Non-pigmented ciliary epithelial cell (primary cell): ENCODE results near the gene ANKRD13D.

Experiments
- DNase-seq: peaks from one replicate; pipeline ENCODE4 v3.0.0-alpha.2; 2010; ENCODE audit warnings: low read depth

ANKRD13D gene

DNA sequence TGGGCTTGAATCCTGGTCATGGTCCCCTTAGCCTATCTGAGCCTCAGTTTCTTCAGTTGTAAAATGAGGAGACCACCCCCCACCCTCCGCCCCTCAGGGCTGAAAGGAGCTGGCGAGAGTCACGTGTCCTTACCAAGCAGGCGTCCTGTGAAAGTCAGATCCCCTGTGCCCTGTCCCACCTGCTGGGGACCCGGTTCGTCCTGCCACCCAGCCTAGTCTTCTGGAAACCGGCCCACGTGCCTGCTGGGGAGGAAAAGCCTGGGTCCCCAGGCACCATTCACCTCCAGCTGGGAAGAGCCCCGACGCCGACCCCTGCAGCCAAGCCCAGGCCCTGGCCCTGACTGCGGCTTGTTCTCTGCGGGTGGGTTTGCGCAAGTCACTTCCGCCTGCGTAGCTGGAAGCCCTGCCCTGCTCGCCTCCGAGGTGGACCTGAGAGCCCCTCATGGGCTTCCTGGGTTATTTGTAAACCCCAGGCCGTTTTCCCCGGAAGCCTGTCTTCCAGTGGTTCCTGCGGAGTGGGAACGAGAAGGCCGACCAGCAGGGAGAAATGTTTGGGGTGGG lies 13.5 kb downstream of the ANKRD13D start:
- DNase-seq = no peak

DNA sequence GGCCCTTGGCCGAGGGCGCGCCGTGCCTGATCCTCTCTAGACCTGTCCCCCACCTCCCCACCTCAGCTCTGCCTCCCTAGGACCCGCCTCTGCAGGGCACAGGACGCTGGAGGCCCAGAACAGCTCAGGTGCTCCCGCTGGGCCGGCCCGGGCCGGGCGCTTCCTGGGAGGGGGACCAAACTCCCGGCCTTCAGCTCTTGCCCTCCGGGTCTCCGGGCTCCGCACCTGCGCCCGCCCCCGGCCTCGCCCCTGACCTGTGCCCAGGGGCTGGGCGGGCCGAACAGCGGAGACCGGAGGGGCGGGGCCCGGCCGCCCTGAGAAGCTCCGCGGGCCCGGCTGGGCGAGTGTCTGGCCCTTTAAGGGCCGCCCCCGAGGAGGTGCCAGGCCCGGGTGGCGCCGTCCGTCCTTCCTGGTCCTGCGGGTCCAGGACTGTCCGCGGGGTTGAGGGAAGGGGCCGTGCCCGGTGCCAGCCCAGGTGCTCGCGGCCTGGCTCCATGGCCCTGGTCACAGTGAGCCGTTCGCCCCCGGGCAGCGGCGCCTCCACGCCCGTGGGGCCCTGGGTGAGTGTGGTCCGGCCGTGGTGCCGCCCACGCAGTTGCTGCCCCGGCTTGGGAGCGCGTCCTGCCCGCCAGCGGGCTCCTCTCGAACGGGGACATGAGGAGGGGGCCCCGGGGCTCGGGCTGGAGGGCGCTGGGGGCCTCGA lies 14.2 kb downstream of the ANKRD13D start, which contains the start of gene SSH3:
SSH3 (plus strand) TSS at position 399 of the 703 bp plus-strand sequence; CDS start at position 495, 96 bp downstream.
- DNase-seq = no peak

DNA sequence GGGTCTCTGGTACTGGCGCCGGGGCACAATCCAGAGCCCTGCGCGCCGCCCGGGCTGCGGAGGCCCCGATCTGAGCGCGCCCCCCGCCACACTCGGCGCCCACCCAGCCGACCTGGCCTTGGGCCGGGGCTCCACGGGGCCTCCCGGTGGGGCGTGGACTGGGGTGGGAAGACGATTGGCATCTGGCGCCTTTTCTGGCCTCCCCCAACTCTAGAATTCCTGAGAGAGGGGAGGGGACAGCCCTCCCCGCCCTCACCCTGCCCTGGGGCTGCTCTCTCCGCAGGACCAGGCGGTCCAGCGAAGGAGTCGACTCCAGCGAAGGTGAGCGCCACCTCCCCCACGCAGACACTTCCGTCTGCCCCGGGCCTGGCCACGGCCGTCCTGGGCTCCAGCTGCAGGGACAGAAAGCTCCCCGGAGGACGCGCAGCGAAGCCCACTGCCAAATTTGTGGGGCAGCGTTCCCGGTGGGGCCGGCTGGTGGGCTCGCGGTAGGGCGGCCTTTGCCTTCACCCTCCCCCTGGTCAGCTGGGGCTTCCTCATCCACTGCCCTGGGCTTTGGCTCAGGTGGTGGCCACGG lies 14.8 kb downstream of the ANKRD13D start:
- DNase-seq = no peak

DNA sequence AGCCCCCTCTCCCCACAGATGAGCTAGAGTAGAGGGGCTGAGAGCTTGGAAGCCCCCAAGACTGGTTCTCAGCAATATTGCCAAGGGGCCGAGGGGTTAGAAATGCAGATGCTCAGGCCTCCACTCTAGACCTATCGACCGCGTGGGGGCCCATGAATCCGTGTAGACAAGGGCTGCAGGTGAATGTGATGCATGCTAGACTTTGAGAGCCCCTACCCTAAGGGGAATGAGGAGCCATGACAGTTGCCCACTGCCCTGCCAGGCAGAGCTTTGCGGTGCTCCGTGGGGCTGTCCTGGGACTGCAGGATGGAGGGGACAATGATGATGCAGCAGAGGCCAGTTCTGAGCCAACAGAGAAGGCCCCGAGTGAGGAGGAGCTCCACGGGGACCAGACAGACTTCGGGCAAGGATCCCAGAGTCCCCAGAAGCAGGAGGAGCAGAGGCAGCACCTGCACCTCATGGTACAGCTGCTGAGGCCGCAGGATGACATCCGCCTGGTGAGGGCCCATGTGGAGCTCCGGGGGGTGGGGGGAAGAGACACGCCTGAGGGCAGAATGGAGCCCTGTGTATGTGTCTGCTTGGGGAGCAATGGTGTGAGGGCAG lies 15.5 kb downstream of the ANKRD13D start:
- DNase-seq = no peak

DNA sequence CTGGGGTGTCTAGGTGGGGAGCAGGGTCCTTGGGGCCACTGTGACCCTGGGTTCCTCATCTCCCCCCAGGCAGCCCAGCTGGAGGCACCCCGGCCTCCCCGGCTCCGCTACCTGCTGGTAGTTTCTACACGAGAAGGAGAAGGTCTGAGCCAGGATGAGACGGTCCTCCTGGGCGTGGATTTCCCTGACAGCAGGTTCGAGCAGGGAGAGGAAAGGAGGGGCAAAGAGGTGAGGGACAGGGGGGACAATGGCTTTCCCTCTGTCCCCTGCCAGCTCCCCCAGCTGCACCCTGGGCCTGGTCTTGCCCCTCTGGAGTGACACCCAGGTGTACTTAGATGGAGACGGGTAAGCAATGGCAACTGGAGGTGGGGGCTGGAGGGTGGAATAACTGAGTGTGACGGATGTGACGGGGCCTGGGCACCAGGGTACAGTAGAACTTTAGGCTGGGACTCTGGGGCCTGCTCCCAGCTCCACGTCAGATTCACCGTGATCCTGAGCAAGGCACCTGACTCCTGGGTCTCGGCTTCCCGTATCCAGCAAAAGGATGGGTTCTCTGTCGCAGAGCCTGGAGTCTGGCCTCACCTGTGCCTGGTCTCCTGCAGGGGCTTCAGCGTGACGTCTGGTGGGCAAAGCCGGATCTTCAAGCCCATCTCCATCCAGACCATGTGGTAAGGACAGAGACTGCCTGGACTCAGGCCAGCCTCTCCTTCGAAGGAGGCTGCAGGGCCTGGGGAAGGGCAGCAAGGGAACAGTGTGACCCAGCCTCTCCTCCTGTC lies 17.9 kb downstream of the ANKRD13D start:
- DNase-seq = no peak

DNA sequence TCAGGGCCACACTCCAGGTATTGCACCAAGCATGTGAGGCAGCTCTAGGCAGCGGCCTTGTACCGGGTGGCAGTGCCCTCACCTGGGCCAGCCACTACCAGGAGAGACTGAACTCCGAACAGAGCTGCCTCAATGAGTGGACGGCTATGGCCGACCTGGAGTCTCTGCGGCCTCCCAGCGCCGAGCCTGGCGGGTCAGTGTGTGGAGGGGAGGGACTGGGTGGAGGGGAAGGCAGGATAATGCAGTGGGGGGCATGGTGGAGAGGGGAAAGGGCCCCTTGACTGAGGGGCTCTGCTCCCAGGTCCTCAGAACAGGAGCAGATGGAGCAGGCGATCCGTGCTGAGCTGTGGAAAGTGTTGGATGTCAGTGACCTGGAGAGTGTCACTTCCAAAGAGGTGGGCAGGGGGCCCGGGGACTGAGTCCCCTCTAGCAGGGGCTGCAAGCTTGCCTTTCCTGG lies 18.5 kb downstream of the ANKRD13D start:
- DNase-seq = no peak

DNA sequence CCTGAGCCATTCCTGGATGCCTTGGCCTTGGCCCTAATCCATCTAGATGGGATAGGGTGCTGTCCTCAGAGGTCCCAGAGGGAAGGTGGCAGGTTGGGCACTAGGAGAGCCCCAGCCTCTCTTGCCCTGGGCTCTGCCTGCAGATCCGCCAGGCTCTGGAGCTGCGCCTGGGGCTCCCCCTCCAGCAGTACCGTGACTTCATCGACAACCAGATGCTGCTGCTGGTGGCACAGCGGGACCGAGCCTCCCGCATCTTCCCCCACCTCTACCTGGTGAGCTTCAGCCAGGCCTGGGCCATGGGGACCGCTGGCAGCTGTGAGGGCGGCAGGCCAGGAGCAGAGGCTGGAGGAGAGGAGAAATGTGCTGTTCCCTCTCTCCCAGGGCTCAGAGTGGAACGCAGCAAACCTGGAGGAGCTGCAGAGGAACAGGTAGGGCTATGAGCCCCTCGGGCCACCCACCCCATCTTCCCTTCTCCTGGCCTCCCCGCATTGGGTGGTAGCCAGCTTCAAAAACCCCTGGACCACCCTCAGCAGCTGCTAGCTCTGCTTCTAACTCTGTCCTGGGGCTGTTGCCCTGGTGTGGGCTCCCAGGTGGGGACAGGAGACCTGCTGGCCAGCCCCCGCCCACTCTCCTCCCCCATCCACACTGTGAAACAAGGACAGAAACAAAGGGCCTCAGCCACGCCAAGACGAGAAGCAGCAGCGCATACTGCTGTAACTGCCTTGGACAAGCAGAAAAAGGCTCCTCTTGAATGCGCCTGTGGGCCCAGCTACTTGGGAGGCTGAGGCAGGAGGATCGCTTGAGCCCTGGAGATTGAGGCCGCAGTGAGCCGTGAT lies 19.1 kb downstream of the ANKRD13D start:
- DNase-seq = no peak

DNA sequence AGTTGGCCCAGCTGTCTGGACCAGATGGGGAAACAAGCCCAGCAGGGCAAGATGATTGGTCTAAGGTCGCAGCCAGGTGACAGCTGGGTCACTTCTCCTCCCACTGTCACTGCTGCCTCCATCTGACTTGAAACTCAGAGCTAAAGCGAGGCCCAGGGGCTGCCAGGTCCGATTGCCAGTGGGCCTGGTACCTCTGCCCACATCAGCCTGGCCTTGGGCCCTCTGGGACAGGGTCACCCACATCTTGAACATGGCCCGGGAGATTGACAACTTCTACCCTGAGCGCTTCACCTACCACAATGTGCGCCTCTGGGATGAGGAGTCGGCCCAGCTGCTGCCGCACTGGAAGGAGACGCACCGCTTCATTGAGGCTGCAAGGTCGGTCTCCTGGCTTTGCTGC lies 20.1 kb downstream of the ANKRD13D start:
- DNase-seq = no peak

DNA sequence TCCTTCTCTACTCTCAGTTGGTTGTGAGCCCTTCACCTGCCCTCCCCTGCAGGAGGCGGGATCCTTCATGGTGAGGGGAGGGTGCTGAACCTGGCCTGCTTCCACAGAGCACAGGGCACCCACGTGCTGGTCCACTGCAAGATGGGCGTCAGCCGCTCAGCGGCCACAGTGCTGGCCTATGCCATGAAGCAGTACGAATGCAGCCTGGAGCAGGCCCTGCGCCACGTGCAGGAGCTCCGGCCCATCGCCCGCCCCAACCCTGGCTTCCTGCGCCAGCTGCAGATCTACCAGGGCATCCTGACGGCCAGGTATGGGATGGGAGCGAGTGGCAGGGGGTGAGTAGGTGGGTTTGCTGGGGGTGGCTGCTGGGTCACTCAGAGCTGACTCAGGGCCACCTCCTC lies 20.6 kb downstream of the ANKRD13D start:
- no peak for DNase-seq

DNA sequence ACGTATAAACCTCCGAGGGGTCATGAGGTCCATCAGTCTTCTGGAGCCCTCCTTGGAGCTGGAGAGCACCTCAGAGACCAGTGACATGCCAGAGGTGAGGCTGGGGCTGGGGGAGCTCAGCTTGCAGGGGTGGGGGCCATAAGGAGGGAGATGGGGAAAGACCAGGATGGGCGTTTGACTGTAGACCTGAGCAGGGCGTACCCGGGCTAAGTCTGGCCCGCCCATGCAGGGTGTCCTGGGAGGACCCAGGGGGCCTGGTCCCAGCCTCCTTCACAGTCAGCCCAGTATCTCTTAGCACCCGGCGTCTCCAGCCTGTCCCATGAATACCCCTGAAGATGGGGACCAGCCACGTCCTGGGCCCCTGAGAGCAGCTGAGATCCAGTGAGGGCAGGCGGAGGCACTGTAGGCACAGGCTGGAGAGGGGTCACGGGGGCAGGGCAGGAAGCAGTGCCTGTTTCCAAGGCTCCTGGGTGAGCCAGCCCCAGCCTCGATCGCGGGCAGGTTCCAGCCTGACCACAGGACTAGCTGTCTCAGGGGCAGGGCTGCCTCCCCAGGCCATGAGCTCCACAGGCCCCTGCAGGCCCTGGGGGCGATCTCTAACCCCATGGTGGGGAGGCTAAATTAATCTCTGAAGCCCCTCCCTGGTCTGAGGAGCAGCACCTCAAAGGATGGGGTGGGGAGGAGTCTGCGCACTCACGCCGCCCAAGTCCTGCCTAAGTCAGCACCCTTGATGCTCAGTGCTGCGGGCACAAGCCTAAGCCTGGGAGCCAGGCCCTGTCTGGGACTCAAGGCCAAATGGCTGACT lies 21.3 kb downstream of the ANKRD13D start:
- no peak for DNase-seq

DNA sequence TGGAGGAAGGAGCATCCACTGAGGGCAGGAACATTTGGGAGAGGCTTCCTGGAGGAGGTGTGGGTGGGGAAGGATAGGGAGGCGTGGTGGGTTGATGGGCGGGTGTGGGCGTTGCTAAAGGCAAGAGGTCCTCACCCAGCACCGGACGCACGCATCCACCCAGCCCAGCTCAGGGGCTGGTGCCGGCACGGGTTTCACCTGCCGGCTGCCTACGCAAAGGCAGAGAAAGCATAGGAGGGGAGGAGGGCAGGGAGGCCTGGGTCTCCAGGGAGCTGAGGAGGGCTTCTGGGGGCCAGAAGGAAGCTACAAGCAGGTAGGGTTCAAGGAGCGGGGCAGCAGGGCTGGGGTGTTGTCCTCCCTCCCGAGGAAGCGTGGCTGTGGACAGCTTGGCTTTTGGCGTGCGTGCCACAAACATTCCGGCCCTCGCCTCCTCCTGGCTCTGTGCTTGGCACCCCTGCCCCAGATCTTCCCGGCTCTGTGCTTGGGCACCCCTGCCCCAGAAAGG lies 22.0 kb downstream of the ANKRD13D start:
- DNase-seq = no peak

DNA sequence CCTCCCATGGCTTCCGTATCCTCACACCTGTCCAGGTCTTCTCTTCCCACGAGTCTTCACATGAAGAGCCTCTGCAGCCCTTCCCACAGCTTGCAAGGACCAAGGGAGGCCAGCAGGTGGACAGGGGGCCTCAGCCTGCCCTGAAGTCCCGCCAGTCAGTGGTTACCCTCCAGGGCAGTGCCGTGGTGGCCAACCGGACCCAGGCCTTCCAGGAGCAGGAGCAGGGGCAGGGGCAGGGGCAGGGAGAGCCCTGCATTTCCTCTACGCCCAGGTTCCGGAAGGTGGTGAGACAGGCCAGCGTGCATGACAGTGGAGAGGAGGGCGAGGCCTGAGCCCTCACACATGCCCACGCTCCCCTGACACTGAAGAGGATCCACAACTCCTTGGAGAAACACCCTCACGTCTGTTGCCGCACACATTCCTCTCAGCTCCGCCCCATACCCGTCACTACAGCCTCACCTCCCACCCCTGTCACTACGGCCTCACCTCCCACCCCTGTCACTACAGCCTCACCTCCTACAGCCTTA lies 22.5 kb downstream of the ANKRD13D start:
- DNase-seq = no peak

DNA sequence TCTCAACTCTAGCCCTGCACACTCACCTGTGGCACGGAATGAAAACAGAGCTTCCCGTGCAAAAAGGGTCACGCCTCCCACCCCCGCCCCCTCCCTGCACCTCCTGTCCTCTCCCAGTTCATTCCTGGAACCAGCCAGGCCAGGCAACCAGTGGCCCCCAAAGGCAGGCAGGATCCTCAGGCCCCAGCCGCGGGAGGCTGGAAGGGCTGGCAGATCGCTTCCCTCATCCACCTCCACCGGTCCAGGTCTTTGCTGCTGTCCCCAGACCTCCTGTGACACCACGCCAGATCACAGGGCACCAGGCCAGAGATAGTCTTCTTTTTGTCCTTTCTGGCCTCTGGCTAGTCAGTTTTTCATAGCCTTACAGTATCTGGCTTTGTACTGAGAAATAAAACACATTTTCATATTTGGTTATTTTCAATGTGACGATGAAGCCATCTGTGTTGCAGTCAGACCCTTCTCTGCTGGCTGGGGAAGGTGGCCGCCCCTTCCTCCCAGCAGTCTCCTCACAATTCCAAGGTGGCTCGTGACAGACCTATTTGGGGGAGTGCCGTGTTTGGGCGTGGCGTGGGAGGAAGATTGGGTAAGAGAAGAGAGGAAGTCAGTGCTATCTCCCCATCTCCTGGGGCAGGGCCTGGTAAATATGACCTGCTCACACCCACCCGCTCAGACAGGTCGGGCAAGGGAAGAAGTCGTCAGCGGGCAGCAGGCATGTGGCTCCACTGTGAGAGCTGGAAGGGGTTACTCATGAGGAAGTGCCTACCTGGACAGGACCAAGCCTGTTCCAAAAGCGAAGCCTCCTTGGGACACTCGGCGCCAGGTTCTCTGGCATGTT lies 23.3 kb downstream of the ANKRD13D start:
- DNase-seq = no peak

DNA sequence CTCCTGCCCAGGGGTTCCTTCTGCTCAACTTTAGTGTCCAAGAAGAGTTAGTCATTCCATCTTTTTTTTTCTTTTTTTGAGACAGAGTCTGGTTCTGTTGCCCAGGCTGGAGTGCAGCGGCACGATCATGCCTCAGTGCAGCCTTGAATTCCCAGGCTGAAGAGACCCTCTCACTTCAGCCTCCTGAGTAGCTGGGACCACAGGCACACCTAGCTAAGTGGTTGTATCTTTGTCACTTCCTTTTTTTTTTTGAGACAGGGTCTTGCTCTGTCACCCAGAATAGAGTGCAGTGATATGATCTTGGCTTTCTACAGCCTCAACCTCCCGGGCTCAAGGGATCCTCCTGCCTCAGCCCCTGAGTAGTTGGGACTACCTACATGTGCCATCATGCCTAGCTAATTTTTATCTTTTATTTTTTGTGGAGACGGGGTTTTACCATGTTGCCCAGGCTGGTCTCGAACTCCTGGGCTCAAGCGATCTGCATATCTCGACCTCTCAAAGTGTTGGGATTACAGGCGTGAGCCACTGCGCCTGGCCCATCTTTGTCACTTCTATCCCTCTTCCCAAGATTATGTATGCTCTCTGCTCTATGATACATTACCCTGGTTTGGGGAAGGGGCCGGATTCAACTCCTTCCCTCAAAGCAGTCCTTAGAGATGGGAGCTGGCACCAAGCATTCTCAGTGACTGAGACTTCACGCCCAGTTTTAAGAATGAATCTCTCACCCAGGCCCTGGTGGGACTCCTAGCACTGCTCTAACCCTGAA lies 24.2 kb downstream of the ANKRD13D start:
- no peak for DNase-seq

DNA sequence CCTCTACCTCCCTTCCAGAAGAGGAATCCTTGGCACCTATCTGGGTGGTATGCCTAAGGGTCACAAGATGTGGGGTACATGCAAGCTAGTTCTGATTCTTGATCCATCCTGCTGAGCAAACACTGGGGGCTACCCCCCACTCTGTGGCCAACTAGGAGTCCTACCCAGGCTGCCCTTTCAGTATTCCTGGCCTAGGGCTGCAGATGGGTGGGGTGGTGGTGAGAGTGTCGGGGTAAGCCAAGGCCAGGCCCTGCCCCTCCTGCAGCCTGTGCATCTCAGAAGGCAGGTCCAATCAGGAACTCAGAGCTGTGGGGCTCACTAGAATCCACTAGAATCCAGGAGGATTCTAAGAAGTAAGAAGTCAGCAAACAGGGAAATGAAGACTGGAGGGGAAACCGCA lies 25.1 kb downstream of the ANKRD13D start:
- no peak for DNase-seq

DNA sequence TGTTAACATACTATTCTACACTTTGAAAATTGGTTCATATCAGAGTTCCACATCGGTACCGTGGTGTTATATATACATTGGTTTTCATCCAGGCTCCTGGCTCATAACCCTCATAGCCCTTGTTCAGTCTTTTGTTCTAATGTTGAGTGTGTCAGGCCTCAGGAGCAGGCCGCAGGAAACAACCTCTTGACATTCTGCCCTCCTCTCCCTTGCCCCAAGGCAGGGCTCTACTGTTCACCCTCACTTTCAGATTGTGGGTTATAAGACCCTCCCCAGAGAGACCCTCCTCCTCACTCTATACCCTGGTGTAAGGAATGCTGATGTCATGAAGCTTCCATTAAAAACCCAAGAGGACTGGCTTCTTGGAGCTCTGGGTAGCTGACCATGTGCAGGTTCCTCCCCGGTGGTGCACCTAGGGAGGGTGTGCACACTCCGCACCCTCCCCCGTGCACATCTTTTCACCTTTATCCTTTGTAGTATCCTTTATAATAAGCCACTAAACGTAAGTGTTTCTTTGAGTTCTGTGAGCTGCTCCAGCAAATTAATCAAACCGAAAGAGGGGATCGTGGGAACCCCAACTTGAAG lies 26.3 kb downstream of the ANKRD13D start:
- DNase-seq = no peak

DNA sequence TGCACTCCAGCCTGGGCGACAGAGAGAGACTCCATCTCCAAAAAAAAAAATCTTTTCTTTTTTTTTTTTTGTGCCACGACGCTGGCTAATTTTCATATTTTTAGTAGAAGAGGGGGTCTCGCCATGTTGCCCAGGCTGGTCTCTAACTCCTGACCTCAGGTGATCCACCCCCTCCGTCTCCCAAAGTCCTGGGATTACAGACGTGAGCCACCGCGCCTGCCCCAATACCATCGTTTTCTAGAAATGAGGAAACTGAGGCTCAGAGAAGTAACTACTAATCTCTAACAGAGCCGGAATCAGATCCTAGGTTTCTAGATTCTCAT lies 27.7 kb downstream of the ANKRD13D start:
- no peak for DNase-seq

DNA sequence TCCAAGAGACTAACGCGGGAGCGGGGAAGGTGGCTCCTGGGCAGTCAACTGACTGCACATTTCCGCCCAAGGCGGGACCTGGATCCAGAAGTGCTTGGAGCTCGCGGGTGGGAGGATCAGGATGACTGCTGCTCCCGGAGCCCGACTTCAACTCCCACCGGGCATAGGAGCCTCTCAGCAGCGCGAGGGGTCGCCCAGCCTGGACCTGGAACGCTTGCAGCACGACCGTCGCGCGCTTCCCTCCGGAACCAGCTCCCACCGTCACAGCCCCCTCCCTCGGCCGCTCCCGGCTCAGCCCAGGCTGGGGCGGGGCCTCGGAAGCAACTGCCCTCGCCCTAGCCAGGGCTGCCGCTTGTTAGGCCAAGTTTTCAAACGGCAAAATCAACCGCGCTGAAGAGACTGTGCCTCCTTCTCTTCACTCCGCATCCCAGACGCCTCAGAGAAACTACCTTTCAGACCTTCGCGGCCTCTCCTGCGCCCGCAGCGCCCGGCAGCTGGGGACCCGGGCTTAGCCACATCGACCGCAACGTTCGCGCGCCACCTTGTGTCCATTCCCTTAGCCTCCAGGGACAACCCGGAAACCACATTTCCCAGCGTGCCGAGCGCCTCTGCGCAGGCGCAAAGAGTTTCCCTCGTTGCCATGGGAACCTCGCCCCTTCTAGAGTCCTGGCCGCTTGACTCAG lies 28.2 kb downstream of the ANKRD13D start:
- peak; percentile 57 for DNase-seq
